Right atrium auricular region (tissue), 2 donors: Measurements from ENCODE around the gene LZIC. TPM values are rescaled to one million over a fixed set of nuclear protein-coding genes. Genes with fewer than 3 reads are reported as not detected.

ENCODE experiments used
- DNase-seq: peaks from one replicate; pipeline ENCODE4 v3.0.0-alpha.2; 2019; ENCODE audit warnings: low spot score
- H3K27ac ChIP-seq, 2 donors: fragments of 200-600 bp; sonication (generic); 1 replicate in 1 of 2; 2 replicates in 1 of 2; pipeline ENCODE4 v1.5.1; 2016 to 2019
- H3K27me3 ChIP-seq, 2 donors: fragments of 200-600 bp; sonication (generic); one replicate each; pipeline versions ENCODE4 v1.5.1 to v1.6.0; 2017 to 2019
- H3K36me3 ChIP-seq: fragments of 200-600 bp; sonication (generic); one replicate; pipeline ENCODE4 v1.5.1; 2016
- H3K4me1 ChIP-seq, 2 donors: fragments of 200-600 bp; sonication (generic); one replicate each; pipeline versions ENCODE4 v1.5.1 to v1.6.0; 2017 to 2019
- H3K4me3 ChIP-seq, 2 donors: fragments of 200-600 bp; sonication (generic); 1 replicate in 1 of 2; 2 replicates in 1 of 2; pipeline ENCODE4 v1.5.1; 2017 to 2019; ENCODE audit warnings: mild to moderate bottlenecking in 1 of 2, moderate library complexity in 1 of 2
- H3K9me3 ChIP-seq, 2 donors: fragments of 200-600 bp; sonication (generic); one replicate each; pipeline ENCODE4 v1.5.1; 2019
- microRNA-seq, 2 donors: library from miRNA; unstranded; fragments of <30 nt; microRNA quantifications; one replicate each; pipeline ENCODE4, GENCODE V29; 2016 to 2017; ENCODE audit warnings: borderline number of aligned reads in 2 of 2, borderline replicate concordance in 1 of 2
- total RNA-seq, 2 donors: library from RNA; depleted of rRNA; stranded (reverse); fragments of >200 nt; gene quantifications; one replicate each; pipeline ENCODE4 v1.1.0, GENCODE V29; 2016
- TF ChIP-seq, protein P1 (sequence below), 2 donors: fragments of 200-600 bp; sonication (generic); IDR thresholded peaks; one replicate each; pipeline ENCODE4 v1.5.1; 2019; ENCODE audit warnings: antibody characterized with exemption in 2 of 2

Gene LZIC
- total RNA-seq, 2 donors from 2014 or later: 25.0 to 32.1 TPM

- Histone ChIP-seq H3K9me3 (no peaks in the 10 kb centered on the region), H3K27ac (peak overlapping the region; percentile 76 to 80), H3K36me3 (no peaks in the 10 kb centered on the region), H3K4me1 (peaks cover 0 to 61% of the 10 kb centered on the region in 2 donors), H3K4me3 (no peak overlapping the region), H3K27me3 (no peaks in the 10 kb centered on the region)
- no peak for DNase-seq
- TF ChIP-seq, protein P1, sequence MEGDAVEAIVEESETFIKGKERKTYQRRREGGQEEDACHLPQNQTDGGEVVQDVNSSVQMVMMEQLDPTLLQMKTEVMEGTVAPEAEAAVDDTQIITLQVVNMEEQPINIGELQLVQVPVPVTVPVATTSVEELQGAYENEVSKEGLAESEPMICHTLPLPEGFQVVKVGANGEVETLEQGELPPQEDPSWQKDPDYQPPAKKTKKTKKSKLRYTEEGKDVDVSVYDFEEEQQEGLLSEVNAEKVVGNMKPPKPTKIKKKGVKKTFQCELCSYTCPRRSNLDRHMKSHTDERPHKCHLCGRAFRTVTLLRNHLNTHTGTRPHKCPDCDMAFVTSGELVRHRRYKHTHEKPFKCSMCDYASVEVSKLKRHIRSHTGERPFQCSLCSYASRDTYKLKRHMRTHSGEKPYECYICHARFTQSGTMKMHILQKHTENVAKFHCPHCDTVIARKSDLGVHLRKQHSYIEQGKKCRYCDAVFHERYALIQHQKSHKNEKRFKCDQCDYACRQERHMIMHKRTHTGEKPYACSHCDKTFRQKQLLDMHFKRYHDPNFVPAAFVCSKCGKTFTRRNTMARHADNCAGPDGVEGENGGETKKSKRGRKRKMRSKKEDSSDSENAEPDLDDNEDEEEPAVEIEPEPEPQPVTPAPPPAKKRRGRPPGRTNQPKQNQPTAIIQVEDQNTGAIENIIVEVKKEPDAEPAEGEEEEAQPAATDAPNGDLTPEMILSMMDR (IDR thresholded peaks at IDR 0.05): no peak
Observed at GRCh38 chr1:9883585-9884449, 59.4 kb downstream of the LZIC start.

- Histone ChIP-seq H3K27me3 (no peaks in the 10 kb centered on the region), H3K36me3 (no peaks in the 10 kb centered on the region), H3K27ac (peak overlapping the region in 1 of 2 donors; percentile 80), H3K4me3 (no peak overlapping the region), H3K4me1 (peaks cover 0 to 56% of the 10 kb centered on the region in 2 donors), H3K9me3 (no peaks in the 10 kb centered on the region)
- no peak for DNase-seq
- TF ChIP-seq, protein P1 (IDR thresholded peaks at IDR 0.05): no peak
Observed at GRCh38 chr1:9882945-9883303, 60.3 kb downstream of the LZIC start.

GRCh38 chr1:9882296-9882944, 60.8 kb downstream of the LZIC start:
- no peaks in the 10 kb centered on the region for H3K27me3 ChIP-seq
- peaks cover 0 to 56% of the 10 kb centered on the region in 2 donors for H3K4me1 ChIP-seq
- TF ChIP-seq, protein P1 (IDR thresholded peaks at IDR 0.05): no peak
- no peak for DNase-seq
- H3K9me3 ChIP-seq: no peaks in the 10 kb centered on the region
- peak overlapping the region in 1 of 2 donors; percentile 80 for H3K27ac ChIP-seq
- H3K4me3 ChIP-seq: no peak overlapping the region
- no peaks in the 10 kb centered on the region for H3K36me3 ChIP-seq

- H3K9me3 ChIP-seq: no peaks in the 10 kb centered on the region
- TF ChIP-seq, protein P1 (IDR thresholded peaks at IDR 0.05): no peak
- H3K4me1 ChIP-seq: peaks cover 0 to 57% of the 10 kb centered on the region in 2 donors
- H3K4me3 ChIP-seq: no peak overlapping the region
- DNase-seq: no peak
- no peaks in the 10 kb centered on the region for H3K36me3 ChIP-seq
- H3K27me3 ChIP-seq: no peaks in the 10 kb centered on the region
- no peak overlapping the region for H3K27ac ChIP-seq
Observed at GRCh38 chr1:9881838-9882249, 61.3 kb downstream of the LZIC start.

Small RNA genes within 50 kb of the gene (microRNA-seq; reads per million reads assigned to microRNA genes)
- 2.1 to 2.8 reads per million in 2 donors for gene MIR5697

Other genes starting within 250 kb of the LZIC start
- gene CLSTN1, start 119.4 kb downstream of the LZIC start, total RNA-seq: 10 to 100 TPM; 47.5 to 54.0 TPM
- 10 to 100 TPM; 22.3 to 31.9 TPM for gene CTNNBIP1, start 33.1 kb downstream of the LZIC start, total RNA-seq
- 10 to 100 TPM; 10.0 to 13.9 TPM for gene NMNAT1, start 84 bp upstream of the LZIC start, total RNA-seq
- 10 to 100 TPM; 31.4 to 33.9 TPM for gene RBP7, start 53.8 kb upstream of the LZIC start, total RNA-seq
- gene UBE4B, start 89.6 kb upstream of the LZIC start, total RNA-seq: 10 to 100 TPM; 50.2 to 71.3 TPM